PC-3 (cell line): ENCODE data around the gene ANO4. TPM values are rescaled to one million over a fixed set of nuclear protein-coding genes. Genes with fewer than 3 reads are reported as not detected.

ENCODE experiments used
- ATAC-seq: fragments of 200-7000 bp; cut with Tn5 transposase; 2 replicates; pipeline ENCODE4 v1.9.1; 2020; ENCODE audit warnings: mild to moderate bottlenecking, moderate library complexity
- BruUV-seq: library from RNA; stranded (reverse); fragments of 400-500 nt; replicated peaks from 2 replicates; lab custom pipeline; 2021; lab: Mats Ljungman, UMichigan
- CTCF ChIA-PET: fragments of 300-600 bp; sonication (Branson Sonifier 250); formaldehyde crosslinking; loops from one replicate; lab custom pipeline; 2022; ENCODE audit warnings: antibody characterized with exemption; lab: Charles Lee
- POLR2A ChIA-PET: fragments of 300-600 bp; sonication (Branson Sonifier 250); formaldehyde crosslinking; loops from one replicate; lab custom pipeline; 2022; ENCODE audit warnings: antibody characterized with exemption; ENCODE audit not compliant: unreplicated experiment; lab: Charles Lee
- DNase-seq: peaks from one replicate; pipeline ENCODE4 v3.0.0-alpha.2; 2015
- H2AFZ ChIP-seq: fragments of 300-600 bp; sonication (generic); 2 replicates; pipeline ENCODE4 v1.6.0; 2016; ENCODE audit warnings: antibody characterized with exemption, low read length
- H3F3A ChIP-seq: fragments of 300-600 bp; sonication (generic); one replicate; pipeline ENCODE4 v1.6.0; 2017; ENCODE audit warnings: antibody characterized with exemption, low read length, control low read depth, mild to moderate bottlenecking; ENCODE audit not compliant: unreplicated experiment
- H3K27ac ChIP-seq: fragments of 300-600 bp; sonication (generic); 2 replicates; pipeline ENCODE4 v1.5.1; 2016; ENCODE audit warnings: mild to moderate bottlenecking, low read length
- H3K27me3 ChIP-seq: fragments of 300-600 bp; sonication (generic); 2 replicates; pipeline ENCODE4 v1.6.1; 2016; ENCODE audit warnings: low read length, mixed read lengths
- H3K36me3 ChIP-seq: fragments of 300-600 bp; sonication (generic); 2 replicates; pipeline ENCODE4 v1.6.1; 2016; ENCODE audit warnings: low read depth, mixed run types, low read length, mixed read lengths
- H3K4me1 ChIP-seq: fragments of 300-600 bp; sonication (generic); 2 replicates; pipeline ENCODE4 v1.5.1; 2016; ENCODE audit warnings: low read length; ENCODE audit not compliant: insufficient read depth
- H3K4me2 ChIP-seq: fragments of 300-600 bp; sonication (generic); 2 replicates; pipeline ENCODE4 v1.6.0; 2016; ENCODE audit warnings: low read length
- H3K4me3 ChIP-seq: fragments of 300-600 bp; sonication (generic); 2 replicates; pipeline ENCODE4 v1.5.1; 2016; ENCODE audit warnings: mild to moderate bottlenecking, low read length, mixed read lengths
- H3K79me2 ChIP-seq: fragments of 300-600 bp; sonication (generic); 2 replicates; pipeline ENCODE4 v1.6.1; 2017; ENCODE audit warnings: low read length, mixed read lengths
- H3K9ac ChIP-seq: fragments of 300-600 bp; sonication (generic); 2 replicates; pipeline ENCODE4 v1.6.0; 2016; ENCODE audit warnings: mild to moderate bottlenecking, low read length
- H3K9me2 ChIP-seq: fragments of 300-600 bp; sonication (generic); replicated peaks from 2 replicates; pipeline ENCODE4 v1.6.1; 2016; ENCODE audit warnings: mixed run types, low read length, mixed read lengths
- H3K9me3 ChIP-seq: fragments of 300-600 bp; sonication (generic); 2 replicates; pipeline ENCODE4 v1.6.1; 2016; ENCODE audit warnings: low read length, mixed read lengths
- H4K20me1 ChIP-seq: fragments of 300-600 bp; sonication (generic); 2 replicates; pipeline ENCODE4 v1.6.1; 2016; ENCODE audit warnings: low read length, mixed read lengths
- EZH2 ChIP-seq: fragments of 300-600 bp; sonication (generic); IDR thresholded peaks from one replicate; pipeline ENCODE4 v1.6.1; 2017; ENCODE audit warnings: antibody characterized with exemption, mild to moderate bottlenecking, low read length; ENCODE audit not compliant: unreplicated experiment
- EZH2phosphoT487 ChIP-seq: fragments of 300-600 bp; sonication (generic); IDR thresholded peaks from 2 replicates; pipeline ENCODE4 v1.6.1; 2018; ENCODE audit warnings: mild to moderate bottlenecking, antibody characterized with exemption, low read length, borderline replicate concordance
- intact Hi-C: fragments of 100-400 bp; cut with micrococcal nuclease; formaldehyde crosslinking; loops from 2 replicates; pipeline ENCODE4 v1.9.0; 2023
- total RNA-seq: library from RNA; depleted of rRNA; stranded (reverse); fragments of >200 nt; gene quantifications from 2 replicates; pipeline ENCODE4 v1.2.3, GENCODE V29; 2014
- TF ChIP-seq, protein P1 (sequence below): fragments of 300-600 bp; sonication (generic); conservative IDR thresholded peaks from 2 replicates; pipeline ENCODE4 v1.5.1; 2017; ENCODE audit warnings: antibody characterized with exemption, low read depth, mild to moderate bottlenecking, low read length

Gene ANO4
- total RNA-seq, 1 experiment from 2014 or later = not detected

GRCh38 chr12:101051151-101051550 lies 256.6 kb downstream of the ANO4 start:
- BruUV-seq = no TSS peak
- peak overlapping the region; percentile 37; the same call in 1 of the 2 replicates for H3K4me2 ChIP-seq
- no peak overlapping the region for H2AFZ ChIP-seq
- H3K9ac ChIP-seq = no peak overlapping the region
- peaks cover 9% of the 10 kb centered on the region; the same call in 1 of the 2 replicates for H3K4me1 ChIP-seq
- no peaks in the 10 kb centered on the region for H3K27me3 ChIP-seq
- no peaks in the 10 kb centered on the region for H4K20me1 ChIP-seq
- H3K36me3 ChIP-seq = no peaks in the 10 kb centered on the region
- H3K4me3 ChIP-seq = no peak overlapping the region
- no peaks in the 10 kb centered on the region for H3K79me2 ChIP-seq
- H3K9me3 ChIP-seq = no peaks in the 10 kb centered on the region
- TF ChIP-seq, protein P1, sequence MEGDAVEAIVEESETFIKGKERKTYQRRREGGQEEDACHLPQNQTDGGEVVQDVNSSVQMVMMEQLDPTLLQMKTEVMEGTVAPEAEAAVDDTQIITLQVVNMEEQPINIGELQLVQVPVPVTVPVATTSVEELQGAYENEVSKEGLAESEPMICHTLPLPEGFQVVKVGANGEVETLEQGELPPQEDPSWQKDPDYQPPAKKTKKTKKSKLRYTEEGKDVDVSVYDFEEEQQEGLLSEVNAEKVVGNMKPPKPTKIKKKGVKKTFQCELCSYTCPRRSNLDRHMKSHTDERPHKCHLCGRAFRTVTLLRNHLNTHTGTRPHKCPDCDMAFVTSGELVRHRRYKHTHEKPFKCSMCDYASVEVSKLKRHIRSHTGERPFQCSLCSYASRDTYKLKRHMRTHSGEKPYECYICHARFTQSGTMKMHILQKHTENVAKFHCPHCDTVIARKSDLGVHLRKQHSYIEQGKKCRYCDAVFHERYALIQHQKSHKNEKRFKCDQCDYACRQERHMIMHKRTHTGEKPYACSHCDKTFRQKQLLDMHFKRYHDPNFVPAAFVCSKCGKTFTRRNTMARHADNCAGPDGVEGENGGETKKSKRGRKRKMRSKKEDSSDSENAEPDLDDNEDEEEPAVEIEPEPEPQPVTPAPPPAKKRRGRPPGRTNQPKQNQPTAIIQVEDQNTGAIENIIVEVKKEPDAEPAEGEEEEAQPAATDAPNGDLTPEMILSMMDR = no peak
- TF ChIP-seq EZH2phosphoT487 = no peak
- TF ChIP-seq EZH2 = no peak
- DNase-seq (no peak), ATAC-seq (no peak)
- no peaks in the 10 kb centered on the region for H3K9me2 ChIP-seq
- H3K27ac ChIP-seq = peak overlapping the region; percentile 60
- ChIA-PET POLR2A (no interaction called here), CTCF (no interaction called here)
- no peaks in the 10 kb centered on the region for H3F3A ChIP-seq
- intact Hi-C loops = no loop called here

DNA sequence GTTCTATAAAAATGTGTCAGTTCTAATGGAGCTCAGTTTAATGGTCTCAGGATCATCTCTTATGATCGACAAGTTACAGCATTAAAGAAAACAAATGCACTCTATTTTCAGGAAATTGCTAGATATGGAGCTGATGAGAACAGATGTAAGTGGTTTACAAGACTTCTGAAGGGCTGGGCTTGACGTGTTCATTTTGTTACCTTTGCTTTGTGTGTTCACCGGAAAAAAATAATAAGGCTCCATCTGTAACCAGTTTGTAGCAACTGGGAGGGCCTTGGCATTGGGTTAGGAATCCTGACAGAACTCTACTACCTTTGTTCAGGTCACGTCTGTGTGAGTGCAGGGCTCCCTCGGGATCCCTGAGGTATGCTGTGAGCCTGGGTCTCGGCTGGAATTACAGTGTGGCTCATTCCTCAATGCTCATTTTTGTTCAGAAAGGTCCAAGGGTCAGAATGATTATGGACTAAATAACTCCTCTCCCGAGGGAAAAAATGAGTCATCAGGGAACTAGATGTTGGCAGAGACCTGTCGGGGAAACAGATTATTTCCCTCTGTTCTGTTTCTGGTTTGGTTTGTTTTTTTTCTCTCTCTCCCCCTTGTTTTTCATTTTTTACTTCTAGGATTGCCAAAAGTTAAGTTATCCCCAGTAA lies 257.4 kb downstream of the ANO4 start:
- H3K9me2 ChIP-seq = no peaks in the 10 kb centered on the region
- BruUV-seq = no TSS peak
- POLR2A ChIA-PET = no interaction called here
- intact Hi-C loops = no loop called here
- 0 out of 2 replicates have a peak overlapping the region, but pooled peaks have one; percentile 6 for H3K9ac ChIP-seq
- DNase-seq (peak; percentile 81), ATAC-seq (no peak)
- no peaks in the 10 kb centered on the region for H3K79me2 ChIP-seq
- TF ChIP-seq EZH2phosphoT487 (no peak), EZH2 (no peak)
- TF ChIP-seq, protein P1 = no peak
- CTCF ChIA-PET = no interaction called here
- peak overlapping the region; percentile 60 for H3K27ac ChIP-seq
- no peaks in the 10 kb centered on the region for H3F3A ChIP-seq
- H3K9me3 ChIP-seq = no peaks in the 10 kb centered on the region
- no peak overlapping the region for H2AFZ ChIP-seq
- H3K36me3 ChIP-seq = no peaks in the 10 kb centered on the region
- H3K27me3 ChIP-seq = no peaks in the 10 kb centered on the region
- peaks cover 9% of the 10 kb centered on the region; the same call in 1 of the 2 replicates for H3K4me1 ChIP-seq
- H3K4me3 ChIP-seq = no peak overlapping the region
- H4K20me1 ChIP-seq = no peaks in the 10 kb centered on the region
- H3K4me2 ChIP-seq = peak overlapping the region; percentile 37

GRCh38 chr12:101053203-101053602 lies 258.6 kb downstream of the ANO4 start:
- H3K27me3 ChIP-seq = no peaks in the 10 kb centered on the region
- H2AFZ ChIP-seq = no peak overlapping the region
- intact Hi-C loops = no loop called here
- BruUV-seq = no TSS peak
- no peak overlapping the region for H3K4me2 ChIP-seq
- H3K4me1 ChIP-seq = peaks cover 9% of the 10 kb centered on the region; the same call in 1 of the 2 replicates
- ChIA-PET CTCF (no interaction called here), POLR2A (no interaction called here)
- no peaks in the 10 kb centered on the region for H3K9me3 ChIP-seq
- DNase-seq (no peak), ATAC-seq (no peak)
- TF ChIP-seq EZH2phosphoT487 (no peak), EZH2 (no peak)
- TF ChIP-seq, protein P1 = no peak
- no peaks in the 10 kb centered on the region for H3K36me3 ChIP-seq
- no peak overlapping the region for H3K4me3 ChIP-seq
- H3K9me2 ChIP-seq = no peaks in the 10 kb centered on the region
- no peaks in the 10 kb centered on the region for H3K79me2 ChIP-seq
- H4K20me1 ChIP-seq = no peaks in the 10 kb centered on the region
- no peak overlapping the region for H3K9ac ChIP-seq
- H3K27ac ChIP-seq = no peak overlapping the region
- no peaks in the 10 kb centered on the region for H3F3A ChIP-seq
